ENCODE data around the gene ZBTB37.
"Not testable (repeated sequence)": the region's sequence is repeated elsewhere in the genome, so short reads cannot be mapped to it uniquely, and the experiment has no call there.

ZBTB37 gene

DNA sequence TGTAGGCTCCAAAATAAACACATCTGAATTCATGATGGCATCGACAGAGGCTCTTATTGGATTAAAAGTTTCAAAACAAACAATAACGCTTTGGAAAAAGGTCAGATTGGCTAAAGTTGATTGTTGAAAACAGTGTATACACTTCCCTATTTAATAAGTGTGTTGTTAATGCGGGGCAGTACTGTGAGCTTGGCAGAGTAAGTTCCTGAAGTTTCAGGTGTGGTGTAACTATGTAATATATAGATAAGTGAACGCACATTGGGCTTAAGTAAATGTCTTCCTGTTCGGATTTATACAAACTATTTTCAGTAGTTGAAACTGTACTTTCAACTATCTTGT, 810 bp downstream of the ZBTB37 start:
- peak overlapping the region; percentile 70 for H3K4me3 ChIP-seq (ENCODE audit: low read depth, low read length)

DNA sequence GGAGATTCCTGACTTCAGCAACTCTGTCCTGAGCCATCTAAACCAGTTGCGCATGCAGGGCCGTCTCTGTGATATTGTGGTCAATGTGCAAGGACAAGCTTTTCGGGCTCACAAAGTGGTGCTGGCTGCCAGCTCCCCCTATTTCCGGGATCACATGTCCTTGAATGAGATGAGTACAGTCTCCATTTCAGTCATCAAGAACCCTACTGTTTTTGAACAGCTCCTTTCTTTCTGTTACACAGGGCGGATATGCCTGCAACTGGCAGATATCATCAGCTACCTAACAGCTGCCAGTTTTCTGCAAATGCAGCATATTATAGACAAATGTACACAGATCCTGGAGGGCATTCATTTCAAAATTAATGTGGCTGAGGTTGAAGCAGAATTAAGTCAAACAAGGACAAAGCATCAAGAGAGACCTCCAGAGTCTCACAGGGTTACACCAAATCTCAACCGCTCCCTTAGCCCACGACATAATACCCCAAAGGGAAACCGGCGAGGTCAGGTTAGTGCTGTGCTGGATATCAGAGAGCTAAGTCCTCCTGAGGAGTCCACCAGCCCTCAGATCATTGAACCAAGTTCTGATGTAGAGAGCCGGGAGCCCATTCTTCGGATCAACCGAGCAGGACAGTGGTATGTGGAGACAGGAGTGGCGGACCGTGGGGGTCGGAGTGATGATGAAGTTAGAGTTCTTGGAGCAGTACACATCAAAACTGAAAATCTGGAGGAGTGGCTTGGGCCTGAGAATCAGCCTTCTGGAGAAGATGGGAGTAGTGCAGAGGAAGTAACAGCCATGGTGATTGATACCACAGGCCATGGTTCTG, 2.3 kb downstream of the ZBTB37 start:
- no peak for TF ChIP-seq MYC (IDR thresholded peaks at IDR 0.05; ENCODE audit: low read depth, low read length)
- TF ChIP-seq, protein P1, sequence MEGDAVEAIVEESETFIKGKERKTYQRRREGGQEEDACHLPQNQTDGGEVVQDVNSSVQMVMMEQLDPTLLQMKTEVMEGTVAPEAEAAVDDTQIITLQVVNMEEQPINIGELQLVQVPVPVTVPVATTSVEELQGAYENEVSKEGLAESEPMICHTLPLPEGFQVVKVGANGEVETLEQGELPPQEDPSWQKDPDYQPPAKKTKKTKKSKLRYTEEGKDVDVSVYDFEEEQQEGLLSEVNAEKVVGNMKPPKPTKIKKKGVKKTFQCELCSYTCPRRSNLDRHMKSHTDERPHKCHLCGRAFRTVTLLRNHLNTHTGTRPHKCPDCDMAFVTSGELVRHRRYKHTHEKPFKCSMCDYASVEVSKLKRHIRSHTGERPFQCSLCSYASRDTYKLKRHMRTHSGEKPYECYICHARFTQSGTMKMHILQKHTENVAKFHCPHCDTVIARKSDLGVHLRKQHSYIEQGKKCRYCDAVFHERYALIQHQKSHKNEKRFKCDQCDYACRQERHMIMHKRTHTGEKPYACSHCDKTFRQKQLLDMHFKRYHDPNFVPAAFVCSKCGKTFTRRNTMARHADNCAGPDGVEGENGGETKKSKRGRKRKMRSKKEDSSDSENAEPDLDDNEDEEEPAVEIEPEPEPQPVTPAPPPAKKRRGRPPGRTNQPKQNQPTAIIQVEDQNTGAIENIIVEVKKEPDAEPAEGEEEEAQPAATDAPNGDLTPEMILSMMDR (IDR thresholded peaks at IDR 0.05; ENCODE audit: low read depth, low read length) = no peak
- no peak for TF ChIP-seq POLR2A (IDR thresholded peaks at IDR 0.05; ENCODE audit: extremely low read depth, insufficient read length)
- TF ChIP-seq, protein P2, sequence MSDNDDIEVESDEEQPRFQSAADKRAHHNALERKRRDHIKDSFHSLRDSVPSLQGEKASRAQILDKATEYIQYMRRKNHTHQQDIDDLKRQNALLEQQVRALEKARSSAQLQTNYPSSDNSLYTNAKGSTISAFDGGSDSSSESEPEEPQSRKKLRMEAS (IDR thresholded peaks at IDR 0.05; ENCODE audit: low read depth, low read length) = no peak
- H3K4me3 ChIP-seq (ENCODE audit: low read depth, low read length) = no peak overlapping the region
- peak; percentile 25 for DNase-seq (ENCODE audit: low read depth)

More for the DNA sequence above, 810 bp downstream of the ZBTB37 start:
- TF ChIP-seq, protein P2 (IDR thresholded peaks at IDR 0.05; ENCODE audit: low read depth, low read length) = no peak
- DNase-seq (ENCODE audit: low read depth) = no peak

DNA sequence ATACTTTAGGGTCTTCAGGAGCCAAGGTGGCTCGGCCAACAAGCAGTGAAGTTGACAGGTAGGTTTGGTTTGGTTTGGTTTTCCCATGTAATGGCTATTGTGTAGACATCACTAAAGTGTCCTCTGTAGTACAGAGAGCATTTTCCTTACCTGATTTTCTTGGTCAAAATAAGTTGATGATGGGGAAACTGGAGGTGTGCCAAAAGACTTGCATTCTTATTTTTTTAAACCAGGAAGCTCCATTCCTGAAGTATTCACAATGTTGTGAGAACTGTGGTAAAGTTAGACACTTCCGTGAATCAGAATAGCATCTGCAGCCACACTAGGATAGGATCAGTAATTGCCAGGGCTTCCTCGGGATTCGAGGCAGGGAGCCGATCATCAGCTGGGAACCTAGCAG, 2.9 kb downstream of the ZBTB37 start:
- DNase-seq (ENCODE audit: low read depth) = no peak
- no peak overlapping the region for H3K4me3 ChIP-seq (ENCODE audit: low read depth, low read length)
- TF ChIP-seq, protein P2 (IDR thresholded peaks at IDR 0.05; ENCODE audit: low read depth, low read length) = no peak
- TF ChIP-seq, protein P1 (IDR thresholded peaks at IDR 0.05; ENCODE audit: low read depth, low read length) = no peak
- TF ChIP-seq MYC (IDR thresholded peaks at IDR 0.05; ENCODE audit: low read depth, low read length) = no peak
- no peak for TF ChIP-seq POLR2A (IDR thresholded peaks at IDR 0.05; ENCODE audit: extremely low read depth, insufficient read length)

DNA sequence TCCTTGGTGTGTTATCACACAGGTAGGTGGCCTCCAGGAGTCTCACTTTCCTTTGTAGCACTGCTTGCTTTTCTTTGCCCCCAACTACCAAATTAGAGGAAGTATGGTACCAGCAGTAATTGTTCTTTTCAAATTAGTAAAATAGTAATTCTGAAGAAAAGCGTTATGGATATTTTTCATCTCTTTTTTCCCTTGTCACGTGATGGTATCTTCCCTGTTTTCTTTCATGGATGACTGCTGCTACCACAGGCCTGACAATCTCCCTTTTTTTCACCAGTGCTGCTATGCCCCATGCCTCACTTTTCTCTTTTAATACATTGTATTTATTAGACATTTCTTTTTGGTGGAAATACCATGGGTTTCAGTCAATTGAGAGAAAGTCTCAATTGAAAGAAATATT, 3.3 kb downstream of the ZBTB37 start:
- no peak overlapping the region for H3K4me3 ChIP-seq (ENCODE audit: low read depth, low read length)
- TF ChIP-seq, protein P2 (IDR thresholded peaks at IDR 0.05; ENCODE audit: low read depth, low read length) = no peak
- TF ChIP-seq MYC (IDR thresholded peaks at IDR 0.05; ENCODE audit: low read depth, low read length) (no peak), POLR2A (IDR thresholded peaks at IDR 0.05; ENCODE audit: extremely low read depth, insufficient read length) (no peak)
- TF ChIP-seq, protein P1 (IDR thresholded peaks at IDR 0.05; ENCODE audit: low read depth, low read length) = no peak
- DNase-seq (ENCODE audit: low read depth) = no peak

DNA sequence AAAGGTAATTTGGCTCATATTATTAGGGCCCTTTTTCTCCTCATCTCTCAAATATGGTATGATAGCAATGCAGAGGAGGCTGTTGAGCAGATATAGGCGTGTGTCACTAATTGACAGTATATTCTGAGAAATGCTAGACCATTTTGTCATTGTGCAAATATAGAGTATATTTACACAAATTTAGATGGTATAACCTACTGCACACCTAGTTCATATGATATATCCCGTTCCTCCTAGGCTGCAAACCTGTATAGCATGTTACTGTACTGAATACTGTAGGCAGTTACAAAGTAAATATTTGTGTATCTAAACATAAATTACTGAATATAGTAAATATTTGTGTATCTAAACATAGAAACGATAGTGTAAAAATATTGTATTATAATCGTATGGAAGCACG, 8.6 kb downstream of the ZBTB37 start:
- DNase-seq (ENCODE audit: low read depth) = no peak
- no peak overlapping the region for H3K4me3 ChIP-seq (ENCODE audit: low read depth, low read length)
- TF ChIP-seq POLR2A (IDR thresholded peaks at IDR 0.05; ENCODE audit: extremely low read depth, insufficient read length) = no peak
- TF ChIP-seq, protein P2 (IDR thresholded peaks at IDR 0.05; ENCODE audit: low read depth, low read length) = no peak
- TF ChIP-seq MYC (IDR thresholded peaks at IDR 0.05; ENCODE audit: low read depth, low read length) = no peak
- TF ChIP-seq, protein P1 (IDR thresholded peaks at IDR 0.05; ENCODE audit: low read depth, low read length) = no peak

DNA sequence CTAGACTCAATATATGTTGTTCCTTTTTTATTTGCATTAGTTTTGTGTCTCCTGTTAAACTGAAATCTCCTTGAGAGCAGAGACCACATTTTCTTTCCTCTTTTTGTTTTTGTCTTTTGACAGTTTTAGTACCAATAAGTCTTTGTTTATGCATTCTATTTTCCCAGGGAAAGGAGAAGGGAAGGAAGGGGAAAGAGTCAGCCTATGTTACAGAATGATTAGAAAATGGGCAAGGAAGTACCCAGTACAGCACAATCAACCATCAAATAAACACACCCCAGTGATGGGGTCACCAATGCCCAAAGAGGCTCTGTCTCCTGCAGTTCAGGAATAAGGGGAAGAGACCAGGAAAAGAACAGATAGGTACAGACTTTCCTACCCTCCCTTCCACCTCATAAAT, 10.1 kb downstream of the ZBTB37 start:
- no peak overlapping the region for H3K4me3 ChIP-seq (ENCODE audit: low read depth, low read length)
- no peak for TF ChIP-seq POLR2A (IDR thresholded peaks at IDR 0.05; ENCODE audit: extremely low read depth, insufficient read length)
- TF ChIP-seq, protein P2 (IDR thresholded peaks at IDR 0.05; ENCODE audit: low read depth, low read length) = no peak
- no peak for TF ChIP-seq MYC (IDR thresholded peaks at IDR 0.05; ENCODE audit: low read depth, low read length)
- DNase-seq (ENCODE audit: low read depth) = no peak

DNA sequence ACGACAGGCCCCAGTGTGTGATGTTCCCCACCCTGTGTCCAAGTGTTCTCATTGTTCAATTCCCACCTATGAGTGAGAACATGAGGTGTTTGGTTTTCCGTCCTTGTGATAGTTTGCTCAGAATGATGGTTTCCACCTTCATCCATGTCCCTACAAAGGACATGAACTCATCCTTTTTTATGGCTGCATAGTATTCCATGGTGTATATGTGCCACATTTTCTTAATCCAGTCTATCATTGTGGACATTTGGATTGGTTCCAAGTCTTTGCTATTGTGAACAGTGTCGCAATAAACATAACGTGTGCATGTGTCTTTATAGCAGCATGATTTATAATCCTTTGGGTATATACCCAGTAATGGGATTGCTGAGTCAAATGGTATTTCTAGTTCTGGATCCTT, 12.9 kb downstream of the ZBTB37 start:
- DNase-seq (ENCODE audit: low read depth) = not testable (repeated sequence)

More for the DNA sequence above, 12.9 kb downstream of the ZBTB37 start:
- H3K4me3 ChIP-seq (ENCODE audit: low read depth, low read length) = not testable (repeated sequence)

Measured in NB4 (cell line).